ENCODE data around the gene ZNF365. TPM values are rescaled to one million over a fixed set of nuclear protein-coding genes. Genes with fewer than 3 reads are reported as not detected.

Gene ZNF365
- total and polyA plus RNA-seq, 2 of the 8 experiments (the other 6 are each of a cell fraction or from before 2014, with no cell fraction given) = 0.41 to 0.43 TPM

DNA sequence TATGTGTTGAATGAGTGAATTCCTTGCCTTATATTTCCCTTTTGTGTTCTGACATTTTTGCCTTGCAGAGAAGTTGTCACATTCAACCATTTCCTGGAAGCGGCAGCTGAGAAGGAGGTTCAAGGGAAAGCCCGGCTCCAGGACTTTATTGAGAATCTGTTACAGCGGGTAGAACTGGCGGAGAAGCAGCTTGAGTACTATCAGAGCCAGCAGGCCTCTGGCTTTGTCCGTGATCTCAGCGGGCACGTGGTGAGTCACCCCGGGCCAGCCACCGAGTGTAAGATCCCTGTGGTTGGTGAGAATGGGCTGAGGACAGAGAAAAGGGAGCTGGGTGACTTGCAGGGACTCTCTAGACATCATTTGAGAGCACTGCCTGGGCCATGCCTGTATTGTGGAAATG is 14.2 kb downstream of the ZNF365 start (continued):
- TF ChIP-seq RXRA (IDR thresholded peaks at IDR 0.05; ENCODE audit: insufficient read depth, low read depth, low read length) = no peak
- TF ChIP-seq POU5F1 (IDR thresholded peaks at IDR 0.05; ENCODE audit: low read depth, low read length) = no peak
- TF ChIP-seq ATF3 (IDR thresholded peaks at IDR 0.05; ENCODE audit: insufficient read depth, low read depth, low read length) = no peak
- TF ChIP-seq GABPA (IDR thresholded peaks at IDR 0.05; ENCODE audit: borderline replicate concordance, insufficient read depth, low read length) = no peak
- no peak for TF ChIP-seq EZH2 (IDR thresholded peaks at IDR 0.05; ENCODE audit: low read depth, low read length, severe bottlenecking)
- TF ChIP-seq ATF2 (IDR thresholded peaks at IDR 0.05; ENCODE audit: low read length) = no peak

Data from H1 (cell line).